ENCODE data around the gene SLC35F4. TPM values are rescaled to one million over a fixed set of nuclear protein-coding genes. Genes with fewer than 3 reads are reported as not detected.

SLC35F4 gene
- total and polyA plus RNA-seq, 10 of the 15 experiments (the other 5 are each of a cell fraction or from before 2014, with no cell fraction given), result 0.06 to 0.30 TPM; not detected in 8

GRCh38 chr14:57526942-57527341 lies 338.9 kb downstream of the SLC35F4 start:
- DNase-seq (ENCODE audit: low read depth, low spot score), result no peak
- Histone ChIP-seq H3K27me3 (replicated peaks in 1 of 2; ENCODE audit: control insufficient read depth in 2 of 2, insufficient read depth in 2 of 2, low read length in 1 of 2) (no peaks in the 10 kb centered on the region), H3K79me2 (ENCODE audit: control insufficient read depth, insufficient read depth, low read length) (no peaks in the 10 kb centered on the region), H3K4me2 (ENCODE audit: control insufficient read depth, insufficient read depth) (no peak overlapping the region), H3K27ac (ENCODE audit: control insufficient read depth, insufficient read depth) (no peak overlapping the region), H3K36me3 (ENCODE audit: control insufficient read depth in 2 of 2, insufficient read depth in 2 of 2, low read length in 1 of 2) (no peaks in the 10 kb centered on the region), H3K9me3 (replicated peaks; ENCODE audit: control insufficient read depth, insufficient read depth, low read length) (no peaks in the 10 kb centered on the region), H3K9ac (ENCODE audit: control insufficient read depth, insufficient read depth, low read length) (no peak overlapping the region), H3K4me3 (no peak overlapping the region), H2AFZ (ENCODE audit: control insufficient read depth, low read depth, low read length) (no peak overlapping the region), H4K20me1 (ENCODE audit: control insufficient read depth, insufficient read depth) (no peaks in the 10 kb centered on the region), H3K4me1 (ENCODE audit: control insufficient read depth, insufficient read depth, low read length) (no peaks in the 10 kb centered on the region)
- in situ Hi-C loops (cut with MboI) (no loop called here), intact Hi-C loops (cut with micrococcal nuclease; ENCODE audit: unreplicated experiment) (no loop called here)
- no TSS peak for BruUV-seq (replicated peaks)
- CTCF ChIA-PET, result interaction anchor here (0.6 to 3.4 kb wide), 15 partner anchors 14 to 1278 kb away, joined by 3 to 16 read pairs (median 5); no protein-coding TSS in a partner anchor
- peak; percentile 60 for ATAC-seq
- RAD21 ChIA-PET (ENCODE audit: unreplicated experiment), result interaction anchor here (0.6 to 1.1 kb wide), 3 partner anchors 71 to 547 kb away, joined by 3 read pairs; no protein-coding TSS in a partner anchor
- no peak for FAIRE-seq
- 2% methylated on average over 3 of the region's 3 CpGs for WGBS (ENCODE audit: insufficient coverage, insufficient replicate concordance, low lambda C conversion rate, missing lambda C conversion rate)
- TF ChIP-seq CTCF (IDR thresholded peaks at IDR 0.05 in 2 of 3, conservative IDR thresholded peaks at IDR 0.05 in 1 of 3; ENCODE audit: control insufficient read depth in 2 of 3, extremely low read depth in 1 of 3, insufficient read depth in 1 of 3, low read depth in 3 of 3, low read length in 3 of 3) (0 out of 6 replicates have a peak, but pooled peaks of 1 of the 3 experiments have one; percentile 12), KDM1A (IDR thresholded peaks at IDR 0.05; ENCODE audit: borderline replicate concordance) (no peak)
- TF ChIP-seq, protein P1, sequence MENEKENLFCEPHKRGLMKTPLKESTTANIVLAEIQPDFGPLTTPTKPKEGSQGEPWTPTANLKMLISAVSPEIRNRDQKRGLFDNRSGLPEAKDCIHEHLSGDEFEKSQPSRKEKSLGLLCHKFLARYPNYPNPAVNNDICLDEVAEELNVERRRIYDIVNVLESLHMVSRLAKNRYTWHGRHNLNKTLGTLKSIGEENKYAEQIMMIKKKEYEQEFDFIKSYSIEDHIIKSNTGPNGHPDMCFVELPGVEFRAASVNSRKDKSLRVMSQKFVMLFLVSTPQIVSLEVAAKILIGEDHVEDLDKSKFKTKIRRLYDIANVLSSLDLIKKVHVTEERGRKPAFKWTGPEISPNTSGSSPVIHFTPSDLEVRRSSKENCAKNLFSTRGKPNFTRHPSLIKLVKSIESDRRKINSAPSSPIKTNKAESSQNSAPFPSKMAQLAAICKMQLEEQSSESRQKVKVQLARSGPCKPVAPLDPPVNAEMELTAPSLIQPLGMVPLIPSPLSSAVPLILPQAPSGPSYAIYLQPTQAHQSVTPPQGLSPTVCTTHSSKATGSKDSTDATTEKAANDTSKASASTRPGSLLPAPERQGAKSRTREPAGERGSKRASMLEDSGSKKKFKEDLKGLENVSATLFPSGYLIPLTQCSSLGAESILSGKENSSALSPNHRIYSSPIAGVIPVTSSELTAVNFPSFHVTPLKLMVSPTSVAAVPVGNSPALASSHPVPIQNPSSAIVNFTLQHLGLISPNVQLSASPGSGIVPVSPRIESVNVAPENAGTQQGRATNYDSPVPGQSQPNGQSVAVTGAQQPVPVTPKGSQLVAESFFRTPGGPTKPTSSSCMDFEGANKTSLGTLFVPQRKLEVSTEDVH (IDR thresholded peaks at IDR 0.05; ENCODE audit: low read depth, partially characterized antibody), result no peak
- POLR2A ChIA-PET, result interaction anchor here (0.6 to 0.8 kb wide), 2 partner anchors 19 to 164 kb away, joined by 3 to 9 read pairs; no protein-coding TSS in a partner anchor
- SMC1A ChIA-PET (ENCODE audit: uncharacterized antibody, unreplicated experiment), result interaction anchor here (0.7 to 2.2 kb wide), 13 partner anchors 16 to 345 kb away, joined by 3 to 8 read pairs (median 4); no protein-coding TSS in a partner anchor
